GM12865 (cell line): Measurements from ENCODE around the gene HMX1.

Source experiments
- DNase-seq: peaks from one replicate; pipeline ENCODE4 v3.0.0; 2010; ENCODE audit warnings: low read depth
- H3K4me3 ChIP-seq: 2 replicates; pipeline ENCODE4 v1.5.1; 2011; ENCODE audit warnings: mild to moderate bottlenecking, low read depth, low read length, control low read depth
- CTCF ChIP-seq: IDR thresholded peaks from 2 replicates; pipeline ENCODE4 v1.5.1; 2011; ENCODE audit warnings: low read length, control low read depth, low read depth, inconsistent platforms; ENCODE audit not compliant: insufficient read depth; ENCODE audit errors: missing control alignments

Gene HMX1

GRCh38 chr4:8849266-8850073 is 22.2 kb downstream of the HMX1 start:
- no peak overlapping the region for H3K4me3 ChIP-seq
- no peak for TF ChIP-seq CTCF
- DNase-seq: no peak

GRCh38 chr4:8848507-8849265 is 23.0 kb downstream of the HMX1 start:
- no peak for TF ChIP-seq CTCF
- H3K4me3 ChIP-seq: no peak overlapping the region
- DNase-seq: no peak

- DNase-seq: no peak
- H3K4me3 ChIP-seq: no peak overlapping the region
These were observed 23.9 kb downstream of the HMX1 start for GRCh38 chr4:8847764-8848163.

GRCh38 chr4:8847331-8847730 is 24.3 kb downstream of the HMX1 start:
- no peak for TF ChIP-seq CTCF
- H3K4me3 ChIP-seq: no peak overlapping the region
- DNase-seq: no peak

More at GRCh38 chr4:8847764-8848163, 23.9 kb downstream of the HMX1 start:
- no peak for TF ChIP-seq CTCF

- TF ChIP-seq CTCF: no peak
- DNase-seq: no peak
- H3K4me3 ChIP-seq: no peak overlapping the region
These were observed 24.8 kb downstream of the HMX1 start for GRCh38 chr4:8846826-8847225.

GRCh38 chr4:8846046-8846720 is 25.5 kb downstream of the HMX1 start:
- TF ChIP-seq CTCF: no peak
- no peak overlapping the region for H3K4me3 ChIP-seq
- DNase-seq: no peak
